Measurements from ENCODE around the gene MINK1. TPM values are rescaled to one million over a fixed set of nuclear protein-coding genes. Genes with fewer than 3 reads are reported as not detected.
A peak's percentile ranks its signal among the peaks of the same experiment; 100 is the strongest.

MINK1 gene
- total and polyA plus RNA-seq, 2 of the 13 experiments (the other 11 are each of a cell fraction or from before 2014, with no cell fraction given), result 17.2 to 63.9 TPM

GRCh38 chr17:4834681-4835020 lies 1.5 kb downstream of the MINK1 start (continued):
- TF ChIP-seq SYNCRIP (IDR thresholded peaks at IDR 0.05; ENCODE audit: insufficient read depth, low read depth, low read length) (no peak), TCF12 (IDR thresholded peaks at IDR 0.05) (no peak), TCF12 (CRISPR knock-in tag; IDR thresholded peaks at IDR 0.05) (0 out of 2 replicates have a peak, but pooled peaks have one; percentile 36), ZNF670 (CRISPR knock-in tag; IDR thresholded peaks at IDR 0.05; ENCODE audit: borderline replicate concordance) (no peak), SP2 (CRISPR knock-in tag; IDR thresholded peaks at IDR 0.05) (no peak), ZNF484 (CRISPR knock-in tag; IDR thresholded peaks at IDR 0.05; ENCODE audit: borderline replicate concordance, low read depth) (no peak), ZNF501 (CRISPR knock-in tag; IDR thresholded peaks at IDR 0.05) (peak; percentile 36; the same call in 1 of the 2 replicates), ZNF251 (CRISPR knock-in tag; IDR thresholded peaks at IDR 0.05) (no peak), NR2F2 (IDR thresholded peaks at IDR 0.05; ENCODE audit: borderline replicate concordance, low read depth) (peak; percentile 2; the same call in 1 of the 2 replicates), ZNF770 (CRISPR knock-in tag; IDR thresholded peaks at IDR 0.05) (no peak), ZNF776 (CRISPR knock-in tag; IDR thresholded peaks at IDR 0.05) (0 out of 2 replicates have a peak, but pooled peaks have one; percentile 45), ZNF772 (CRISPR knock-in tag; IDR thresholded peaks at IDR 0.05) (no peak), ZNF318 (CRISPR knock-in tag; IDR thresholded peaks at IDR 0.05) (no peak), FOSL2 (CRISPR knock-in tag; IDR thresholded peaks at IDR 0.05) (no peak), ZNF710 (CRISPR knock-in tag; IDR thresholded peaks at IDR 0.05; ENCODE audit: borderline replicate concordance) (0 out of 2 replicates have a peak, but pooled peaks have one; percentile 6), GATA4 (IDR thresholded peaks at IDR 0.05; ENCODE audit: borderline replicate concordance, low read depth) (no peak)
